NCI-H1436 treated with DMSO at 0.1 percent for 48 hours (cell line): ENCODE measurements around the gene VTI1A.

Source experiments
- DNase-seq: peaks from one replicate; lab custom pipeline; 2025; lab: John Stamatoyannopoulos, UW

The VTI1A gene

GRCh38 chr10:112811741-112812551 lies 364.9 kb downstream of the VTI1A start:
- DNase-seq: no peak

GRCh38 chr10:112812586-112812985 lies 365.6 kb downstream of the VTI1A start:
- no peak for DNase-seq

- no peak for DNase-seq
These were observed 367.0 kb downstream of the VTI1A start for GRCh38 chr10:112813866-112814591.

GRCh38 chr10:112815269-112816032 lies 368.4 kb downstream of the VTI1A start:
- DNase-seq: no peak

- DNase-seq: no peak
These were observed 369.0 kb downstream of the VTI1A start for GRCh38 chr10:112816033-112816430.

GRCh38 chr10:112816891-112817290 lies 369.9 kb downstream of the VTI1A start:
- no peak for DNase-seq

- no peak for DNase-seq
These were observed 371.2 kb downstream of the VTI1A start for GRCh38 chr10:112817981-112818777.

GRCh38 chr10:112819231-112819630 lies 372.2 kb downstream of the VTI1A start:
- no peak for DNase-seq

- DNase-seq: no peak
These were observed 373.3 kb downstream of the VTI1A start for GRCh38 chr10:112820320-112820719.

GRCh38 chr10:112821038-112821437 lies 374.0 kb downstream of the VTI1A start:
- DNase-seq: no peak

- DNase-seq: no peak
These were observed 374.6 kb downstream of the VTI1A start for GRCh38 chr10:112821663-112822062.

GRCh38 chr10:112823007-112823406 lies 376.0 kb downstream of the VTI1A start:
- no peak for DNase-seq

GRCh38 chr10:112823604-112824003 lies 376.6 kb downstream of the VTI1A start:
- no peak for DNase-seq

- no peak for DNase-seq
These were observed 379.1 kb downstream of the VTI1A start for GRCh38 chr10:112826018-112826697.

GRCh38 chr10:112827086-112827485 lies 380.1 kb downstream of the VTI1A start:
- DNase-seq: no peak

- DNase-seq: no peak
These were observed 380.9 kb downstream of the VTI1A start for GRCh38 chr10:112827951-112828350.

- no peak for DNase-seq
These were observed 384.8 kb downstream of the VTI1A start for GRCh38 chr10:112831859-112832258.

- no peak for DNase-seq
These were observed 385.4 kb downstream of the VTI1A start for GRCh38 chr10:112832361-112832878.

- no peak for DNase-seq
These were observed 385.9 kb downstream of the VTI1A start for GRCh38 chr10:112832959-112833358.

- no peak for DNase-seq
These were observed 387.8 kb downstream of the VTI1A start for GRCh38 chr10:112834751-112835181.

- no peak for DNase-seq
These were observed 388.3 kb downstream of the VTI1A start for GRCh38 chr10:112835217-112835715.
